IPS-NIHi7 (cell line): ENCODE measurements around the gene CNTNAP2.
"Not testable (repeated sequence)": the region's sequence is repeated elsewhere in the genome, so short reads cannot be mapped to it uniquely, and the experiment has no call there.

Source experiments
- DNase-seq: peaks from one replicate; pipeline ENCODE4 v3.0.0; 2012; ENCODE audit warnings: mixed read lengths; ENCODE audit errors: extremely low spot score

The CNTNAP2 gene

DNA sequence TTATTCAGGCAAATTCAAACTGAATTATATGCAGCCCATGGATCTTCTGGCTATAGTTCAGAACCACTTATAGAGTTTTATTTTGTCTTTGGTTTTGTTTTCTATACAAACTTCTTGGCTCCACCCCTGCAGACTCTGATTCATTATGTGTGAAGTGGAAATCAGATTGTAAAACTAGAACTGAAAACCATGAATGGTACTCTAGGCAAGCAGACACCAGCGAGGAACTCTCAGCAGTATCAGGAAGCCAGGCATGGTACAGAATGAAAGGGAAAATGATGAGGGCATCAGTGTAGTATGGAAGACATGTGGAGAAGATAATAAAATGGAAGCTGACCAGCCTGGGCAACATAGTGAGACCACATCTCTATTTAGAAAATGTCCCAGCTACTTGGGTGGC lies 1447.1 kb downstream of the CNTNAP2 start:
- DNase-seq: no peak

DNA sequence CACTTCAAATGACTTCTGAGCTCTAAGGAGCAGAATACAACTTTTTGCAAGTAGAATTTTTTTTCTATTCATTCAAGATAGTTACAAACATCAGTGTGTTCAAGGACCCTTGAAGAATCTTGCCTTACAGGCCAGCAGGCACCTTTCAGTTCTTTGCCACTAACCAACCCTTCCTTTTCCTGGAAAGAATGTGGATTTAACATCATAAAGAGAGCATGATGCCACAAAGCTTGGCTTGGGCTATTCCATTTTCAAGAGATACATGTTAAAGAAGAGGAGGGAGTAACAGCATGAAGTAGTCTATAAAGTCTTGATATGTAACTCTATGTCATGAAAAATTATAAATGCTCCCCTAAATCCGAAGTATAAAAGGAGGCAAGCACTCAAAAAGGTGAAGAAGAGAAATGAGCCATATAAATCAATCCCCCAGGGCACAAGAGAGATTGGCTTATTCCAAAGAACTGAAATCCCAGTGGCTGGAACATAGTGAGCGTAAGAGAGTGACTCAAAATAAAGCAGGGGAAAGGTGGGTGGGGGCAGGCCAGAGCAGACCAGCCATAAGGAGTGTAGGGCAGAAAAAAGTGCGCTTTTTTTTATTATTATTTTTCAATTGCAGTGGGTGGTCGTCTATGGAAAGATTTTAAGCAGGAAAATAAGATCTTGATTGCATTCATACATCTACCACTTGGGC lies 1448.3 kb downstream of the CNTNAP2 start:
- DNase-seq: no peak

DNA sequence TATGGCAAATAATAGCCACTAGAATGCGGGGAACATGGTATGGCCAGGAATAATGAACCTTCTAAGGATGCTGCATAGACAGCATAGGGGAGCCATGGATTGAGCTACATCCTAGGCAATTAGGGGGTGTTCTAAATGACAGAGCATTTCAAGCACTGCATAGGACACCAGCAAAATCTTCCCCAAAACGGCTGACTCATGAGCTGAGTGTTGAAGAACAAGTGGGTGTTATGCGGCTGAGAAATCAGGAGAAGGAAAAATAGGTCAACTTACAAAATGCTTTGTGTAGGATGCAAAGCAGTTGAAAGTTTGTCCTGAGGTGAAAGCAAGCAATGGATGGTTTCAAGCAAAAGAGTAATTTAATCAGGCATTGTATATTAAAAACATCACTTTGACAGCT lies 1450.4 kb downstream of the CNTNAP2 start:
- DNase-seq: no peak

DNA sequence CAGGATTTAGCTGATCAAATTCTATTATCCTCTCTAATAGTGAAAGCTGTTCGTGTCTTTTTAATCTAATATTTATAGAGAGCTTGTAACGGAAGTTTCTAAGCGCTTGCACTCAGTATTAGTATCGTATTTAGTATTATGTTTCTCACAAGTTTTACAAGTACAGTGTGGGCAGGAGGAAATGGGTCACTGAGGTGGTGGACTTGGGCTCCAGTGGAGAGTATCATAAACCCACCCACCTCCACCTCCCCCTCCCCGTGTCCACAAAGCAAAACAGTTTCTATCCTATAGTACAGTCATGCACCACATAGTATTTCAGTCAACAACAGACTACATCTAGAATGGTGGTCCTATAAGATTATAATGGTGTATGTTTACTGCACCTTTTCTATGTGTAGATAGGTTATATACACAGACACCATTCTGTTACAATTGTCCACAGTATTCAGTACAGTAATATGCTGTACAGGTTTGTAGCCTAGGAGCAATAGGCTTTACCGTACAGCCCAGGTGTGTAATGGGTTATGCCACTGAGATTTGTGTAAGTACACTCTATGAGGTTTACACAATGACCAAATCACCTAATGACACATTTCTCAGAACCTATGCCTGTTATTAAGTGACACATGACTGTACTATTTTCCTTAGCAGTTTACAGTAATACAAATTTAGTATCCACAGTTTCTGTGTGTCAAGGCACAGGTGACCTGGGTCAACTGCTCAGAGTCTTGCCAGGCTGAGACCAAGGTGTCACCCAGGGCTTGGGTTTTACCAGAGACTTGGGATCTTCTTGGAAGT lies 1452.7 kb downstream of the CNTNAP2 start:
- DNase-seq: no peak

DNA sequence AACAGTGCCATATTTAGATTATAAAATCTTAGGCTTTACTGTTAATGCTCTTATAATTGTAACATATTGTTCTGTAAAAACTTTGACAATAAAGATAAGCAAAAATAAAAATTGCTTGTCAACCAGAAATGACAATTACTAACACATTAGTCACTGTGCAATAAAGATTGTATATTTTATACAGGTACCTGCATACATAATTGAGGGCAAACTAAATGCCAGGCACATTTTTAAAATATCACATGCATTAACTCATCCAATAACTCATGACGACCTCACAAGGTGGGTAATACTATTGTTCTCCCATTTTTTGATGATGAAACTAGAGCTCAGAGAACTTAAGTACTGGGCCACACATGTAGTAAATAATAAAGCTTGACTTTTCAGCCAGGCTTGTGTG lies 1453.8 kb downstream of the CNTNAP2 start:
- no peak for DNase-seq

DNA sequence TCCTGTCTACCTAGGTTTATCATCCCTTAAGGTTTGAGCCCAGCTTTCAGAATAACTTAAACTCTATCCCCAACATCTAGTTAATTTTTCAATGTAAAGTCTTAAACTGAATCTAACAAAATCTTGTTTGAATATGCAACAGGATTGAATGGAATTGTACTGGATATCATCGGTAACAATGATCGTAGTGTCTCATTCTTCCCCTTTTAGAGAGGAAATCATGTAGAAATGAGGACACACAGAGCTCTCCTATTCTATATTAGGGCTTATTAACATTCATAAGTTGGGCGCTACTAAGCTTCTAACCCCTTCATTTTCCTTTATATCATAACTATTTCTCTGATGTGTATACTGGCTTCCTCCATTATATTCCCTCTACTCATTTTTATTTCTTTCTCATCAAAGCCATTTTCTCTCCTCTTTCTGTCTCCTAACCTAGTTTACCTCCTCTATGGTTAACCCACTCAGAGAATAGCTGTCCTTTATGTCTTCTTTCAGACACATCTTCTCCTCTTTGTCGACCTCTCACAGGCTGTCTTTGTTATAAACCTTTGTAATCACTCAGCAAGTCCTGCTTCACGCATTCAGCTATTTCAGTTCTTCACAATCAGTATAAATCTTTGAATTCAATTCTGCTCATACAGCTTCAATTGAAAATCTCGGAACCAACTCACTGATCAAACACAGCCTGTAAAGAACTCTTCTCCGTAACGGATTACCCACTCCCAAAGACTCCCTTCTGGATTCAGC lies 1455.0 kb downstream of the CNTNAP2 start:
- DNase-seq: no peak

DNA sequence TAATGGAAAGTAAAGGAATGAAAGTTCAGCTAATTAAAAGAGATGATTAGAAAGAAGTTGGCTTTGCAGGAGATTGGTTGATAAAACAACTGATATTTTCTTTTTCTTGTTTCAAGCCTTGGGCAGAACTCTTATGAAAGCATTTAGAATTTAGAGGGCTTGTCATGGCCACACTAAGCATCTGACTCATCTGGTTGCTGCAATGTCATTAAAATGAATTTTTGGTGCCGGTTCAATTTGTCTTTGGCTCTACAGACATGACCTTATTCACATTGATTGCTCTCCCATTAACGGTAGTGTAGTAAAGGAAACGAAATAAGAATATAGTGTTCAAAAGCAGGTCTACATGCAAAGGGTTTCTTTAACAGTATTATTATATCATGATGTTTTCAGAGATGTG lies 1461.6 kb downstream of the CNTNAP2 start:
- no peak for DNase-seq

DNA sequence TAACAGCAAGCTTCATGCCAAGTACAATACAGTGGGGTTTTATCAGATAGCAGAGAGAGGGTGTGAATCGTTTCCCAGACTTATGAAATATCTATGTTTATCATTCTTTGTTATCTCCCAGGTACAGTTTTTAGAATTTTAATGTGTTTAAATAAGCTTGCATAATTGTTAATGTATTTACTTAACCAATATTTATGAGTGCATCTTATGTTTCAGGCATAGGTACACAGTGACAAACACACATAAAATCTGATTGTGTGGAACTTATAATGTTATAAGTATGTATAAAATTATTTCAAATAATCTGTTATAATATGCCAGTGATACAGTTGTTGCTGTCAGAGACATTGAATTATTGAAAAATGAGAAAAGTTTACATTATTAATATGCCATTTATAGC lies 1462.5 kb downstream of the CNTNAP2 start:
- no peak for DNase-seq

DNA sequence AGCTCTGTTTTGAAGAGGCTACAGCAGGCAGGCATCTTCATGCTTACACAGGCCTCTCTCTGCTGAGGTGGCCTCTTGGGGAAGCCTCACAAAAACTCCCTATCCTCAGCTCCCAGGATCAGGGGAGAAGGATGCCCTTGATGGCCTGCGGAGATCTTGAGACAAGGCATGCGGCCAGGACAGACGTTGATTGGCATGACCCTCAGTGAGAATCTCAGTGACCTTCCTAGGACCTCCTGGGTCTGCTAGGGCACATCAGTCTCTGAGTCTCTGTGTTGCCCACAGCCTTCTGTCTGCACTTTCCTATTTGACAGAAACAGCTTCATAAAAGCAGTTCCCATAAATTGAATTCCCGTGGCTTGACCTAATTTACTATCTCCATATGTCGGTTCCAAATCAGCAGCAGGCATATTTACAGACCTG lies 1468.2 kb downstream of the CNTNAP2 start:
- peak; percentile 13 for DNase-seq

DNA sequence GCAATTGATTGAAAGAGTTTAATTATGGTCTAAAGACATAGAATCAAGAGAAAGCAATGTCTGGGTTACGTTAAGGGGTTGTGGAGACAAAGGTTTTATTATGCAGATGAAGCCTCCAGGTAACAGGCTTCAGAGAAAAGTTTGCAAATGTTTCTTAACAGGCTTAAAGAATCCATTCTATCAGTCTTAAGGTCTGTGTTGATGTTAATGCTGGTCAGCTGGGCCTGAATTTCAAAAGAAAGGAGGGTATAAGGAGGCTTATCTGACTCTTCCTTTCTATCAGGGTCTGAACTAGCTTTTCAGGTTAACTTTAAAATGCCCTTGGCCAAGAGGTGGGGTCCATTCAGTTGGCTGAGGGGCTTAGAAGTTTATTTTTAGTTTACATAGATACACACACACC lies 1469.5 kb downstream of the CNTNAP2 start:
- DNase-seq: no peak

DNA sequence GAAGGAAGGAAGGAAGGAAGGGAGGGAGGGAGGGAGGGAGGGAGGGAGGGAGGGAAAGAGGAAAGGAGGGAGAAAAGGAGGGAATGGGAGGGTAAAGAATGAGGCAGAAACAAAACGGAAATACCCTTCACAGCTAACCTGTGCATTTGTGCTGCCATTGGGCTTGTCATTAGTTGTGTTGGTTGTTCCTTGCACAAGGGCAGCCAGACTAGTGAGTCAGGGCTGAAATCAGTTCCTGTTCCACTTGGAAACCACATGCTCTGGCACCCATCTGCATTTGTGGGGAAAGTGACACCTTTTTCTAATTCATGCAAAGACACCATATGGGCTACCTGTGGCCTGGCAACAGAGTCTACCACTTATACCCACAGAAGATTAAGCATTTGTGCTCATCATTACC lies 1469.9 kb downstream of the CNTNAP2 start:
- peak; percentile 14 for DNase-seq

DNA sequence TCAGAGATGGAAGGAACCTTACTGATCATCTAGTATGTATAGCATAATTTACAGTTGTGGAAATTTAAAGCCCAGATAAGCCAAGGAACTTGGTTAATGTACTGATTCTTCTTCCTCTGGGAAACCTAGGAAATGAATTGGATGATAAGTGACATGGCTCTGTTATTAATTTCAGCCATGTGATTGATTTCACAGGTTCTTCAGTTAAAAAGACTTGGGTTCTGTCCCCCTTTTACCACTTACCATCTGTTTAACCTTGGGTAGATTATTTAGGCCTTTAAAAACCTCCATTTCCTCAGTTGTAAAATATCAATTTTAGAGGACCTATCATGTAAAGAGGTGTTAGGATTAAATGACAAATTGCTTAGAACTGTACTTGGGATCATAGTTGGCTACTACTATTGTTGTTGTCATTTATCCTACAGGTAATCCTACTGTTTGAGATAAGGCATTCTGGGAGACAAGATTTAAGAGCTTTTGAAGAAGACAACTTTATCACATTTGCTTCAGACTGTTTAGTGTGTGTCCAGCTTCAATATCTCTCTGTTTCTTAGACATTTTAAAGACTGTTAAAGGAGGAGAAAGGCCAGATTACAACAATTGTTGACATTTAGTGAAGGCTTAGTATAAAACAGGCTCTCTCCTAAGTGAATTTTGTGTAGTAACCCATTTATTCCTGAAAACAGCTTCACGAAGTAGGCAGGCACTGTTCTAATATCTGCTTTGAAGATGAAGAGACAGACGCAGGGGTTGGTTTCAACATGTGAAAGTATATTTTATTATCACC lies 1476.9 kb downstream of the CNTNAP2 start:
- DNase-seq: no peak

DNA sequence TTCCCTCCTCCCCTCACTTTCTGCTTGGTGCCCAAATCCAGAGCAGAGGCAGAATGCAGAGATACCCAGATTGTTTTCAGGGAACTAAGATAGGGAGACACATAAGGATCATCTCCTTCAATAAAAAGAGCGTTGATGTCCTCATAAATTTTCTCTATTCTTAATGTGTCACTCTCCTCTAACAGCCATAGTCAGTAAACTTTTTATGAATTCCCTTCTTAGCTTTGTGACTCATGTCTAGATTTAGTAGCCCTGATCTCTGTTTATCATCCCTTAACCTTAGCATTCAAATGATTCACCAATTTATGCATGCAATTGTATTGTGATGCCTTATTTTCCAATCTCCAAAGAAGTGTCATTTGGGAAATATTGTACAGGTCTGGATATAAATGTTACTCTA lies 1478.4 kb downstream of the CNTNAP2 start:
- DNase-seq: no peak

DNA sequence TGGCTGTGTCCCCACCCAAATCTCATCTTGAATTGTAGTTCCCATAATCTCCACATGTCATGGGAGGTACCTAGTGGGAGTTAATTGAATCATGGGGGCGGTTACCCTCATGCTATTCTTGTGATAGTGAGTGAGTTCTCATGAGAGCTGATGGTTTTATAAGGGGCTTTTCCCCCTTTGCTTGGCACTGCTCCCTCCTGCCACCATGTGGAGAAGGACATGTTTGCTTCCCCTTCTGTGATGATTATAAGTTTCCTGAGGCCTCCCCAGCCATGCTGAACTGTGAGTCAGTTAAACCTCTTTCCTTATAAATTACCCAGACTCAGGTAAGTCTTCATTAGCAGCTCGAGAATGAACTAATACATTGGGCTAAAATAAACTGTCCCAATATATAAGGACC lies 1482.1 kb downstream of the CNTNAP2 start:
- not testable (repeated sequence) for DNase-seq

DNA sequence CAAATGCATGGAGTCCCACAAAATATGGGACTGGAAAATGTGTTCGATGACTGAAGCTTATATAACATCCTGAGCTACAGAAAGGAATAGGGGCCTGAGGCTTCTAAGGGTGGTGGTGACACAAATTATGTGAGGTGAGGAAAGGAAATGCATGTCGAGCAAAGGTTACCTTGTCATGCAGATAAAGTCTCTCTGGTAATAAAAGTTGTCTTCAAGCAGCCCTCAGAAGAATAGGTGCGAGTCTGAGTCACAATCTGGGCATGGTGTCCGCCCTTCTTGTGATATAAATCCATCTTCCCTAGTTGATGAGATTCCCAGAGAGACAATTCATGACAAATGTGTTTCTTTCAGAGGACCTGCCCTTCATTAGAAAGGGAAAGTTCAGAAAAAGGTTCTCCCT lies 1488.7 kb downstream of the CNTNAP2 start:
- DNase-seq: no peak

DNA sequence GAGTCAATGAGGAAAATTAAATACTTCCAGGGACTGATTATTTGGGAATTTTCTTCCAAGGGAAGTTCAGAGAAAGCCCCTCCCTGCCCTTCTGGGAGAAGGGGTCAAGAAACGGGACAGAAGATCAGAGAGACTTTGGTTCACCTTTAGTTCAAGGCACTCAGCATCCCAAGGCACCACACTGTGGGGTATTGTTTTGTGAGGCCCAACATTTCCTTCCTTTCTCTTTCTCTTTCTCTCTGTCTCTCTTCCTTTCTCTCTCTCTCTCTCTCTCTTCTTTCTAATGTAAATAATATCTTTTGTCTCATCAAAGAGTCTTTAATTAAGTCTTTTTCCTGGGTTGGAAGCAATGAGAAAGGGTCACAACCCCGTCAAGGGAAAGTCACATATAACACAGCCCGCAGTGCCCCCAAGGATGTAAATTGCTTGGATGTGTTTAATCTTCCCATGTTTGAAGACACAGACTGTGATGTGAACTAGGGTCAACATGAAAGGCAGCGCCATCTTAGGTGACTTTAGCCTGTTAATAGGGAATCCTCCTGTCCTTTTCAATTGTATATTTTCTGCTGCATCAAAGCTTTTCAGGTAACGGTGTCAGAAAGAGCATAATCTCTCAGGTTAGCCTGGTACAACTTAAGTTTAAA lies 1490.7 kb downstream of the CNTNAP2 start:
- DNase-seq: peak; percentile 28

DNA sequence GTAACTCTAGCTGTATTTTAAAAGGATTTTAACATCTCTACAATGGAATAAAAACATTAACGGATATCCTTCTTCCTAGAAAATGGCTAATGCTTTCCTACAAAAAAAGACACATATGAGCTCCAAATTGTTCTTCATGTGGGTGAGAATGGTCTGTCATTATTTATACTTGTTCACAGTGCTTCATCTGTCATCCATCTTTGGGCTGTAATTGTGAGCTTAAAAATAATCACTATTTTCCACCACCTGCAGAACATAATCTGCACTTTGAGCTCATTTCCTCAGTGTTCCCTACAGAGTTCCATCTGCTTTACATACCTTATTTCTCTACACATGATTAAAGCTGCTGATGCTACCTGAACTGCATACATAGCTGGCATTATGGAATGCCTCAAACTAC lies 1494.8 kb downstream of the CNTNAP2 start:
- DNase-seq: no peak

DNA sequence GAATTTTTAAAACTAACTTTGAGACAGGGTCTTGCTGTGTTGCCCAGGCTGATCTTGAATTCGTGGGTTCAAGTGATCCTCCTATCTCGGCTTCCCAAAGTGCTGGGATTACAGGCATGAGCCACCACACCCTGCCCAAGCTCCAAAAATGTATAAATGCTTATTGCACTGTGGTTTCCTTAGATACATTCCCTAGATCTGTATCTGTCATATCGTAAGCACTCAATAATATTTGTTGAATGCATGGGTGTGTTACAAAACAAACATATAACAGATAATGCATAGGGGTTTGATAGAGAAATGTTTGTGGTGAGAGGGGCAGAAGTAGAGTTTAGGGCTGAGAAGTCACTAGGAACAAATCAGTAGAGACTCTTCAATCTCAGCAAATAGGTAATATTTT lies 1518.7 kb downstream of the CNTNAP2 start:
- DNase-seq: no peak

DNA sequence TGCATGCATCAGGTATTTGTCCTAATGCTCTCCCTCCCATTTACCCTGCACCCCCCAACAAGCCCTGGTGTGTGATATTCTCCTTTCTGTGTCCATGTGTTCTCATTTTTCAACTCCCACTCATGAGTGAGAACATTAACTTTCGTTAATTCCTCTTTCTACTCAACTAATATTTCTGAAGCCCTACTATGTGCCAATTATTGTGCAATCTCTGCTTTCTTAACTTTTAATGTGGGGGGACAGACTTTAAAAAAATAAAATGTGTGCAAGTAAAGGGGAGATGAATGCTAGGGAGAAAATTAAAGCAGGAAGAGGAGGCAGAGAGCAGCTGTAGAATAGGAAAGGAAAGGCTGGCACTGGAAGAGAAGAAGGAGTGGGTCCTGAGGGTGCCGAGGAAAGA lies 1520.0 kb downstream of the CNTNAP2 start:
- no peak for DNase-seq

DNA sequence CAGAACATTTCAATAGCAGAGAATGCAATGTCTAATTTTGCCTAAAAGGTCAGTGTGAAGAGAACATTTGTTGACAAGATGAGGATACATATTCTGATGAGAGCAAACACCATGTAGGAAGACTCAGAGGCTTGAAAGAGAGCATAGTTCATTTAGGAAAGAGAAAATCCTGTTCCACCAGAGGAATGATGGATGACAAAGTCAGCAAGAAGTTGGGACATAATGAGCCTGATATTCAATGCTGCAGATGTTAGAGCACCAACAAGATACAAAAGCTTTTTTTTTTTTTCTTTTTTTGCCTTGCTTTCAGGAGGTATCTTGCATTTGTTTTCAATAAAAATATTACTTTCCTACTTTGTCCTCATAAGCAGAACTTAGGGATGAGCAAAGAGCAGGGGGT lies 1522.0 kb downstream of the CNTNAP2 start:
- DNase-seq: no peak

DNA sequence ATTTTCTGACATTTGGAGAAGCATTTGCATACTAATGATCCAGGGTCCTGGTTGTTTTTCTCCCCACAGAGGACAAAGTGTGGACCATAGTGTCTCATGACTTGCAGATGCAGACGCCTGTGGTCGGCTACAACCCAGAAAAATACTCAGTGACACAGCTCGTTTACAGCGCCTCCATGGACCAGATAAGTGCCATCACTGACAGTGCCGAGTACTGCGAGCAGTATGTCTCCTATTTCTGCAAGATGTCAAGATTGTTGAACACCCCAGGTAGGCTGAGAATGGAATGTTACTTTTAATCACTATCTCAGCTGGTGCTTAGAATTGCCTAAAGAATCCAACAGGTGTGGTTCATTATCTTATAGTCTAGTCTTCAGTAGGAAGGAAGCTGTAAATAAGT lies 1522.4 kb downstream of the CNTNAP2 start:
- DNase-seq: no peak
